ENCODE results near the gene DRG2.

Gene DRG2

GRCh38 chr17:18087610-18088491 lies at the start of gene DRG2:
Gene DRG2, plus strand, starts transcription at chr17:18087948. Its CDS starts 76 bp downstream, at chr17:18088024.
- DNase-seq (ENCODE audit: low read depth, low spot score) = peak; percentile 92
- TF ChIP-seq CTCF (IDR thresholded peaks at IDR 0.05; ENCODE audit: low read depth, low read length) = no peak
- in situ Hi-C loops (cut with HindIII; ENCODE audit: low sequenced_read_pairs) = no loop called here
- H3K4me3 ChIP-seq (ENCODE audit: low read depth, low read length) = peak within 1 kb of the TSS; percentile 74

DNA sequence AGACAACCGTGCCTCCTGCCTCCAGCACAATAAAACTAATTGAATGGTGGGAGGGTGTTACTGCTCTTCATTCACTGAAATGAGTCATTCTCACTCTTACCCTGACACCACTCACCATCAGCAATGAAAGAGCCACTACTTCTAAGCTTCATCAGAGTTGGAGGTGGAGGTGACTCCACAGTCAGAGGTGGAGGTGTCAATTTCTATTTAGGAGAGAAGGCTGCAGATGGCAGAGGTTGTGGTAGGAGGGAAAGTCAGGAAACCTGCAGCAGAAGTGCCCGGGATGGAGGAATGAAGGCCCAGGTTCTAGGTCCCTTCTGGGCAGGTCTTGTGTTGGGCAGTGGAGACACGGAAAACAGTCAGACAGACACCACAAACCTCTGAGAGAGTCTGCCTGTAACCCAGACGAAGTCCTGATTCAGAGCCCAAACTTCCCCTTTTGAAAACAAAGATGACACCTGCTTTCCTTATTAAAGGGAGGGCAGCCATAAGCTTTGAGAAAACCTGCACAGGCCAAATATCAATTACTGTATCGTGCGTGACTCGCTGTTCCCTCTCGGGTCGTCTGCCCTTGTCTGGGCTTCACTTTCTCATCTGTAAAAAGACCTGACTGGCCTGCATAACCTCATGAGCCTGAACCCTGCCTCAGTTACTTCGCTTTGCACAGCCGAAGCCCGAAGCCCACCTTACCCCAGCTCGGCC lies 49.4 kb upstream of the DRG2 start:
- H3K4me3 ChIP-seq (ENCODE audit: low read depth, low read length) = peak overlapping the region; percentile 64
- in situ Hi-C loops (cut with HindIII; ENCODE audit: low sequenced_read_pairs) = no loop called here
- no peak for TF ChIP-seq CTCF (IDR thresholded peaks at IDR 0.05; ENCODE audit: low read depth, low read length)
- peak; percentile 10 for DNase-seq (ENCODE audit: low read depth, low spot score)

- H3K4me3 ChIP-seq (ENCODE audit: low read depth, low read length) = peak within 1 kb of the TSS; percentile 64
- in situ Hi-C loops (cut with HindIII; ENCODE audit: low sequenced_read_pairs) = no loop called here
- TF ChIP-seq CTCF (IDR thresholded peaks at IDR 0.05; ENCODE audit: low read depth, low read length) = peak; percentile 9
- DNase-seq (ENCODE audit: low read depth, low spot score) = peak; percentile 99
Observed at GRCh38 chr17:18038861-18039534, 48.8 kb upstream of the DRG2 start, which contains the start of the genes ATPAF2 and GID4. Gene ATPAF2, minus strand, starts transcription at chr17:18039168. Its CDS starts 155 bp downstream, at chr17:18039013. Gene GID4, plus strand, starts transcription at chr17:18039408. Its CDS starts 57 bp downstream, at chr17:18039465.

DNA sequence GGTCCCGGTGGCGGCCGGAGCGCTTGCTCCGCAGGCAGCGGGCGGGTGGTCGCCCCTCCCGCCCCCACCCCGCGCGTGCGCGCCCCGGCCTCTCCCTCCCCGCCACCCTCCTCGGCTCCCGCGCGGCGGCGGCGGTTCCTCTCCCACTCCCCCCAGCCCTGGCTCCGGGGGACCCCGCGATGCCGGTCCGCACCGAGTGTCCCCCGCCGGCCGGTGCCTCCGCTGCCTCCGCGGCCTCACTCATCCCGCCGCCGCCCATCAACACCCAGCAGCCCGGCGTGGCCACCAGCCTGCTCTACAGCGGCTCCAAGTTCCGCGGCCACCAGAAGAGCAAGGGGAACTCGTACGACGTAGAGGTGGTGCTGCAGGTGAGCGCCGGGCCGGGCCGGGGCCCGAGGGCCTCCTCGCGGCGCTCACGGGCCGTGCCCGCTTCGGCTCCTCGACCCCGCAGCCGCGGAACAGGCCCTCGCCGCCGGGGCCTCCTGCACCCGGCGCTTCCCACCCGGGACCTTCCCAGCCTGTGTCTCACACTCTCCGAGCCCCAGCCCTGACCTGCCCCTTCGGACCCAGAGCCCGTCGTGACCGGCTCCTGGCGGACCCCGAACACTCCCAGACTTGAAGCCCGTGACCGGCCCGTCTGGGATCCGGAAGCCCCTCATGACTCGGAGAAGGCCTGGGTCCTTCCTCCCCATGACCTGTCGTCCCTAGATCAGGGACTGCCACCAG lies 48.0 kb upstream of the DRG2 start:
- in situ Hi-C loops (cut with HindIII; ENCODE audit: low sequenced_read_pairs) = no loop called here
- H3K4me3 ChIP-seq (ENCODE audit: low read depth, low read length) = peak overlapping the region; percentile 64
- DNase-seq (ENCODE audit: low read depth, low spot score) = no peak
- no peak for TF ChIP-seq CTCF (IDR thresholded peaks at IDR 0.05; ENCODE audit: low read depth, low read length)

DNA sequence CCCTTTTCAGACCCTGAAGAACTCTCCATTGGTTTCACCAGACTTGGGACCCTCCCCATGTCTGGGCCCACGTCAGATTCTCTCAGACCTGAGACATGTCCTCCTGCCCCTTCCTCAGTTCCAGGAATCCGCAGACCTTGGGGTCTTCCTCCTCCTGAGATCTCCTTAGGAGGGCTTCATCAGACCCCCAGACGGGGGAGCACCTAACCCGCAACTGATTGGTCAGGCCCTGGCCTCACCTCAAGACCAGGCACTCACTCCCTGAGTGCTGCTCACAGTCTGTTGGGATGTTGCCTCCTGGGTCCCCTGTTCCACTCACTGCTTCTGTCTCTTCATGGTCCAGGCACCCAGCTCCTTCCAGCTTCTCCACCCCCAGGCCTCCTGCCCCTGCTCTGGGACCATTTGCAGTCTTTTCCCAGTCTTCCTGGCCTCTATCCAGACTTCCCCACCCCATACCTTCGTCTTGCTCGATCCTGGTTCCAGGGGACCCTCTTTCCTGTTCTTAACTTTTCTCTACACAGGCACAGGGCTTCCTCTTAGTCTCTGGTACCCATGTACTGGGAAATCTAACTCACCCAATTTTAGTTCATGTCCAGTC lies 47.4 kb upstream of the DRG2 start:
- DNase-seq (ENCODE audit: low read depth, low spot score) = no peak
- in situ Hi-C loops (cut with HindIII; ENCODE audit: low sequenced_read_pairs) = no loop called here
- peak overlapping the region; percentile 64 for H3K4me3 ChIP-seq (ENCODE audit: low read depth, low read length)
- TF ChIP-seq CTCF (IDR thresholded peaks at IDR 0.05; ENCODE audit: low read depth, low read length) = no peak

Measured in astrocyte of the spinal cord (primary cell).